ENCODE results near the gene PTPRQ. TPM values are rescaled to one million over a fixed set of nuclear protein-coding genes. Genes with fewer than 3 reads are reported as not detected.

Gene PTPRQ
- total and polyA plus RNA-seq, 8 donors = 0.29 to 0.92 (median 0.55) TPM; not detected in 5

- WGBS, 5 donors = 67 to 92% (median 85%) methylated on average over 1 of the region's 1 CpG
- Histone ChIP-seq H3K4me3 (no peak overlapping the region), H3K4me1 (no peaks in the 10 kb centered on the region), H3K27me3 (no peaks in the 10 kb centered on the region), H3K36me3 (no peaks in the 10 kb centered on the region), H3K9me3 (no peaks in the 10 kb centered on the region), H3K27ac (no peak overlapping the region)
- no peak for TF ChIP-seq CTCF (IDR thresholded peaks at IDR 0.05)
- TF ChIP-seq POLR2A (IDR thresholded peaks at IDR 0.05) = no peak
- no peak for TF ChIP-seq POLR2AphosphoS5 (IDR thresholded peaks at IDR 0.05)
- TF ChIP-seq EP300 (IDR thresholded peaks at IDR 0.05) = no peak
- intact Hi-C loops (cut with DNase I; ENCODE audit: low total_unique reads) = no loop called here
- DNase-seq = no peak
Measured at GRCh38 chr12:80625051-80625450, 181.0 kb downstream of the PTPRQ start.

- no peaks in the 10 kb centered on the region for H3K27me3 ChIP-seq
- H3K27ac ChIP-seq = no peak overlapping the region
- DNase-seq = no peak
- TF ChIP-seq POLR2A (IDR thresholded peaks at IDR 0.05) = no peak
- TF ChIP-seq EP300 (IDR thresholded peaks at IDR 0.05) = no peak
- no peak for TF ChIP-seq POLR2AphosphoS5 (IDR thresholded peaks at IDR 0.05)
- TF ChIP-seq CTCF (IDR thresholded peaks at IDR 0.05) = no peak
- H3K4me1 ChIP-seq = no peaks in the 10 kb centered on the region
- 59 to 72% (median 67%) methylated on average over 3 of the region's 3 CpGs for WGBS, 5 donors
- H3K9me3 ChIP-seq = no peaks in the 10 kb centered on the region
- no peaks in the 10 kb centered on the region for H3K36me3 ChIP-seq
- no peak overlapping the region for H3K4me3 ChIP-seq
- intact Hi-C loops (cut with DNase I; ENCODE audit: low total_unique reads) = no loop called here
Measured at GRCh38 chr12:80625901-80626300, 181.9 kb downstream of the PTPRQ start.

- Histone ChIP-seq H3K9me3 (no peaks in the 10 kb centered on the region), H3K4me1 (no peaks in the 10 kb centered on the region), H3K36me3 (no peaks in the 10 kb centered on the region), H3K27me3 (no peaks in the 10 kb centered on the region), H3K4me3 (no peak overlapping the region), H3K27ac (peak overlapping the region in 1 of 5 donors; percentile 40)
- intact Hi-C loops (cut with DNase I; ENCODE audit: low total_unique reads) = no loop called here
- no peak for DNase-seq
- TF ChIP-seq EP300 (IDR thresholded peaks at IDR 0.05) = no peak
- TF ChIP-seq POLR2A (IDR thresholded peaks at IDR 0.05) = no peak
- no peak for TF ChIP-seq CTCF (IDR thresholded peaks at IDR 0.05)
- TF ChIP-seq POLR2AphosphoS5 (IDR thresholded peaks at IDR 0.05) = peak; percentile 52 to 82 (median 75)
Measured at GRCh38 chr12:80627782-80628181, 183.7 kb downstream of the PTPRQ start.

DNA sequence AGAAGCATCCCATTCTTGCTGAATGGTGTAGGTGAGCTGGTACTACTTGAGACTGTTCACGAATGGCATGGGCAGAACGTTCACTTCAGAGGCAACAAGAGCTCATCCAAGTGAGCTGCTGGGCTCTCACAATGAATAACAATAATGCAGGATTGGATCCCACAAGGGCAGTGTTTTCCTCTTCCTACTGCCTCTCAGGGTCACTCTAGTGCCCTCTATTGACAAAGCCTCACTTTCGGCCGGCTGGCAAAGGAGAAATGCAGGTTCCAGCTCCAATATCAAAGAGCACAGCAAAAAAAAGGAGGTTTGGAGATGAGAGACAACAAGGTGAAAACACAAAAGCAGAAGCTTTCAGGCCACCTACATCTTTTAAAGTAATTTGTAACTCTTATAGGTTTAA lies 188.8 kb downstream of the PTPRQ start:
- H3K4me3 ChIP-seq = no peak overlapping the region
- peak in 1 of 2 donors; percentile 5 for DNase-seq
- no peak overlapping the region for H3K27ac ChIP-seq
- intact Hi-C loops (cut with DNase I; ENCODE audit: low total_unique reads) = no loop called here
- TF ChIP-seq CTCF (IDR thresholded peaks at IDR 0.05) (no peak), POLR2AphosphoS5 (IDR thresholded peaks at IDR 0.05) (no peak), EP300 (IDR thresholded peaks at IDR 0.05) (no peak), POLR2A (IDR thresholded peaks at IDR 0.05) (no peak)
- H3K4me1 ChIP-seq = no peaks in the 10 kb centered on the region
- H3K27me3 ChIP-seq = no peaks in the 10 kb centered on the region
- no peaks in the 10 kb centered on the region for H3K9me3 ChIP-seq
- H3K36me3 ChIP-seq = no peaks in the 10 kb centered on the region
- WGBS, 5 donors = 40 to 46% (median 41%) methylated on average over 4 of the region's 4 CpGs
